Prostate gland (tissue), 2 donors: ENCODE results near the gene ZNF804A.

Experiments
- POLR2A ChIP-seq: fragments of 450-650 bp; IDR thresholded peaks from one replicate; pipeline ENCODE4 v1.6.1; 2016; ENCODE audit warnings: antibody characterized with exemption, mild to moderate bottlenecking
- TF ChIP-seq, protein P1 (sequence below), 4 experiments: fragments of 200-600 bp in 2 of 4; fragments of 450-650 bp in 2 of 4; sonication (generic) in 2 of 4; IDR thresholded peaks; 1 replicate in 3 of 4; 2 replicates in 1 of 4; pipeline ENCODE4 v1.5.1; 2016 to 2019; ENCODE audit warnings: antibody characterized with exemption in 4 of 4, mild to moderate bottlenecking in 2 of 4, moderate library complexity in 2 of 4

DNA sequence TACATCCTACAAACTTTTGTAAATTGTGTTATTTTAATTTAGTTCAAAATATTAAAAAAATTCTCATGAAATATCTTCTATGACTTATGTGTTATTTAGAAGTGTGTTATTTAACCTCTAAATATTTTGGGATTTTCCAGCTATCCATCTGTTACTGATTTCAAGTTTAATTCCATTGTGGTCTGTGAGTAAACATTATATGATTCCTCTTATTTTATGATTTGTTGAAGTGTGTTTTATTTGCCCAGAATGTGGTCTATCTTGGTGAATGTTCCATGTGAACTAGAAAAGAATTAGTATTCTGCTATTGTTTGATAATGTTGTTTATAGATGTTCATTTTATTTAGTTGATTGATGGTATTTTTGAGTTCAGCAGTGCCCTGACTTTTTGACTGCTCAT, 136.0 kb downstream of the ZNF804A start:
- TF ChIP-seq, protein P1, sequence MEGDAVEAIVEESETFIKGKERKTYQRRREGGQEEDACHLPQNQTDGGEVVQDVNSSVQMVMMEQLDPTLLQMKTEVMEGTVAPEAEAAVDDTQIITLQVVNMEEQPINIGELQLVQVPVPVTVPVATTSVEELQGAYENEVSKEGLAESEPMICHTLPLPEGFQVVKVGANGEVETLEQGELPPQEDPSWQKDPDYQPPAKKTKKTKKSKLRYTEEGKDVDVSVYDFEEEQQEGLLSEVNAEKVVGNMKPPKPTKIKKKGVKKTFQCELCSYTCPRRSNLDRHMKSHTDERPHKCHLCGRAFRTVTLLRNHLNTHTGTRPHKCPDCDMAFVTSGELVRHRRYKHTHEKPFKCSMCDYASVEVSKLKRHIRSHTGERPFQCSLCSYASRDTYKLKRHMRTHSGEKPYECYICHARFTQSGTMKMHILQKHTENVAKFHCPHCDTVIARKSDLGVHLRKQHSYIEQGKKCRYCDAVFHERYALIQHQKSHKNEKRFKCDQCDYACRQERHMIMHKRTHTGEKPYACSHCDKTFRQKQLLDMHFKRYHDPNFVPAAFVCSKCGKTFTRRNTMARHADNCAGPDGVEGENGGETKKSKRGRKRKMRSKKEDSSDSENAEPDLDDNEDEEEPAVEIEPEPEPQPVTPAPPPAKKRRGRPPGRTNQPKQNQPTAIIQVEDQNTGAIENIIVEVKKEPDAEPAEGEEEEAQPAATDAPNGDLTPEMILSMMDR (IDR thresholded peaks at IDR 0.05), result no peak
- TF ChIP-seq POLR2A, result no peak
